Measurements from ENCODE around the gene YDJC. TPM values are rescaled to one million over a fixed set of nuclear protein-coding genes. Genes with fewer than 3 reads are reported as not detected.

Gene YDJC
- total and polyA plus RNA-seq, 2 of the 13 experiments (the other 11 are each of a cell fraction or from before 2014, with no cell fraction given), result 15.3 to 32.0 TPM

DNA sequence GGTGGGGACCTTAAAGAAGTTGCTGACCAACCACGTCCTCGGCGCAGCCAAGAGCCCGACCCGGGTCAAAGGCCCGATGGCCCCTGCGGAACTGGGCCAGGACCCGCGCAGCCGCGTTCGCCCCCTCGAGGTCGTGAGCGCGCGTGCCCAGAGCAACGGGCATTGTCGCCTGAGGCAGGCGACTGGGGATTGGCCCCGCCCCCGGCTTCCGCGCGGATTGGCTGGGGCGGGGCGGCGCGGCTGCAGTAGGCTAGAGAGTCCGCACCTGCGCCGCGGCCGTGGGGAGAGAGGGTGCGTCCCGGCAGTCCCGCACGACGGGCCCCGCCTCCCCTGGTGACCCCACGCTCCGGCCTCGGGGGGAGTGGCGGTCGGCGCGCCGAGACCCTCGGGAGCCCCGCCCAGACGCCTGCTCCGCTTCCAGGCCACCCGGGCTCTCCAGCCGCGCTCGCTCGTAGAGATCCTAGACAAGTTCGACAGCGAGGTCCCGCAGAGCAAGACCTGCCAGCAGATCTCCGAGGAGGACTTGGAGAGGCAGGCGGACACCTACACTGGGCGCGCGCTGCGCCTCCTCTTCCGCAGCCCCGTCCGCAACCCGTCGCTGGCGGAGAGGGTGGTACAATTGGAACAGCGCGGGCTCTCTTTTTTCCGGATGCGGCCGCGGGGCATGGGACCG, 27.7 kb upstream of the YDJC start (continued):
- TF ChIP-seq ETV6 (CRISPR knock-in tag; conservative IDR thresholded peaks at IDR 0.05) (no peak), TRIM24 (CRISPR knock-in tag; IDR thresholded peaks at IDR 0.05) (no peak), ZNF180 (CRISPR knock-in tag; IDR thresholded peaks at IDR 0.05; ENCODE audit: borderline replicate concordance, low read depth) (no peak), ZSCAN29 (CRISPR knock-in tag; conservative IDR thresholded peaks at IDR 0.05) (no peak), RFX5 (IDR thresholded peaks at IDR 0.05; ENCODE audit: low read depth, low read length) (no peak; the same call in 1 of the 2 replicates), ZNF263 (CRISPR knock-in tag; IDR thresholded peaks at IDR 0.05) (peak; percentile 0; the same call in 1 of the 2 replicates), ZNF251 (CRISPR knock-in tag; IDR thresholded peaks at IDR 0.05) (no peak), SRY (CRISPR knock-in tag; IDR thresholded peaks at IDR 0.05) (peak; percentile 92), ZHX1 (CRISPR knock-in tag; IDR thresholded peaks at IDR 0.05; ENCODE audit: low read depth) (0 out of 2 replicates have a peak, but pooled peaks have one; percentile 10), NFYC (CRISPR knock-in tag; IDR thresholded peaks at IDR 0.05) (peak; percentile 62), ZNF282 (IDR thresholded peaks at IDR 0.05; ENCODE audit: partially characterized antibody) (no peak), ZBTB2 (CRISPR knock-in tag; IDR thresholded peaks at IDR 0.05; ENCODE audit: low read depth) (no peak), TCF7L2 (IDR thresholded peaks at IDR 0.05; ENCODE audit: low read depth, low read length) (no peak), ZNF878 (CRISPR knock-in tag; IDR thresholded peaks at IDR 0.05) (no peak), PREB (CRISPR knock-in tag; IDR thresholded peaks at IDR 0.05) (no peak)
- TF ChIP-seq, protein P1, sequence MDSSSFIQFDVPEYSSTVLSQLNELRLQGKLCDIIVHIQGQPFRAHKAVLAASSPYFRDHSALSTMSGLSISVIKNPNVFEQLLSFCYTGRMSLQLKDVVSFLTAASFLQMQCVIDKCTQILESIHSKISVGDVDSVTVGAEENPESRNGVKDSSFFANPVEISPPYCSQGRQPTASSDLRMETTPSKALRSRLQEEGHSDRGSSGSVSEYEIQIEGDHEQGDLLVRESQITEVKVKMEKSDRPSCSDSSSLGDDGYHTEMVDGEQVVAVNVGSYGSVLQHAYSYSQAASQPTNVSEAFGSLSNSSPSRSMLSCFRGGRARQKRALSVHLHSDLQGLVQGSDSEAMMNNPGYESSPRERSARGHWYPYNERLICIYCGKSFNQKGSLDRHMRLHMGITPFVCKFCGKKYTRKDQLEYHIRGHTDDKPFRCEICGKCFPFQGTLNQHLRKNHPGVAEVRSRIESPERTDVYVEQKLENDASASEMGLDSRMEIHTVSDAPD (CRISPR knock-in tag; IDR thresholded peaks at IDR 0.05), result no peak
- TF ChIP-seq, protein P2, sequence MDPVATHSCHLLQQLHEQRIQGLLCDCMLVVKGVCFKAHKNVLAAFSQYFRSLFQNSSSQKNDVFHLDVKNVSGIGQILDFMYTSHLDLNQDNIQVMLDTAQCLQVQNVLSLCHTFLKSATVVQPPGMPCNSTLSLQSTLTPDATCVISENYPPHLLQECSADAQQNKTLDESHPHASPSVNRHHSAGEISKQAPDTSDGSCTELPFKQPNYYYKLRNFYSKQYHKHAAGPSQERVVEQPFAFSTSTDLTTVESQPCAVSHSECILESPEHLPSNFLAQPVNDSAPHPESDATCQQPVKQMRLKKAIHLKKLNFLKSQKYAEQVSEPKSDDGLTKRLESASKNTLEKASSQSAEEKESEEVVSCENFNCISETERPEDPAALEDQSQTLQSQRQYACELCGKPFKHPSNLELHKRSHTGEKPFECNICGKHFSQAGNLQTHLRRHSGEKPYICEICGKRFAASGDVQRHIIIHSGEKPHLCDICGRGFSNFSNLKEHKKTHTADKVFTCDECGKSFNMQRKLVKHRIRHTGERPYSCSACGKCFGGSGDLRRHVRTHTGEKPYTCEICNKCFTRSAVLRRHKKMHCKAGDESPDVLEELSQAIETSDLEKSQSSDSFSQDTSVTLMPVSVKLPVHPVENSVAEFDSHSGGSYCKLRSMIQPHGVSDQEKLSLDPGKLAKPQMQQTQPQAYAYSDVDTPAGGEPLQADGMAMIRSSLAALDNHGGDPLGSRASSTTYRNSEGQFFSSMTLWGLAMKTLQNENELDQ (CRISPR knock-in tag; IDR thresholded peaks at IDR 0.05; ENCODE audit: borderline replicate concordance), result no peak
